ENCODE measurements around the gene MBNL3. TPM values are rescaled to one million over a fixed set of nuclear protein-coding genes. Genes with fewer than 3 reads are reported as not detected.

The MBNL3 gene
- total RNA-seq, 4 donors from 2014 or later = 4.6 to 40.8 (median 34.3) TPM

DNA sequence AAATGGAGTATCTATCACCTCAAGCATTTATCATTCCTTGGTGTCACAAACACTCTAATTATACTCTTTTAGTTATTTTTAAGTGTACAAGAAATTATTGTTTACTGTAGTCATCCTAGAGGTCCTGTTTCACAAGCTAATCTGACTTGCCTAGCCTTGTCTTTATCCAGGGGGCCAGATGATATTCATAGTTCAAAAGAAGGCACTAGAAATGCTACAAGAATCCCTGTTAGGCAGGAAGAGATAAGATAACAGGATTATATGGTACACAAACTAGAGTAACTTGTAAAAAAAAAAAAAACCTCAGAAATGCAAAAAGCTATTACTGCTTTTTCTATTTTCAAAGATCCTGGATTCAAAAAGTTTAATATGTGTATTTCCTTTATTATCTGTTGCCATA is 95.8 kb downstream of the MBNL3 start:
- intact Hi-C loops (cut with DNase I; ENCODE audit: low total_unique reads) = no loop called here
- TF ChIP-seq, protein P1, sequence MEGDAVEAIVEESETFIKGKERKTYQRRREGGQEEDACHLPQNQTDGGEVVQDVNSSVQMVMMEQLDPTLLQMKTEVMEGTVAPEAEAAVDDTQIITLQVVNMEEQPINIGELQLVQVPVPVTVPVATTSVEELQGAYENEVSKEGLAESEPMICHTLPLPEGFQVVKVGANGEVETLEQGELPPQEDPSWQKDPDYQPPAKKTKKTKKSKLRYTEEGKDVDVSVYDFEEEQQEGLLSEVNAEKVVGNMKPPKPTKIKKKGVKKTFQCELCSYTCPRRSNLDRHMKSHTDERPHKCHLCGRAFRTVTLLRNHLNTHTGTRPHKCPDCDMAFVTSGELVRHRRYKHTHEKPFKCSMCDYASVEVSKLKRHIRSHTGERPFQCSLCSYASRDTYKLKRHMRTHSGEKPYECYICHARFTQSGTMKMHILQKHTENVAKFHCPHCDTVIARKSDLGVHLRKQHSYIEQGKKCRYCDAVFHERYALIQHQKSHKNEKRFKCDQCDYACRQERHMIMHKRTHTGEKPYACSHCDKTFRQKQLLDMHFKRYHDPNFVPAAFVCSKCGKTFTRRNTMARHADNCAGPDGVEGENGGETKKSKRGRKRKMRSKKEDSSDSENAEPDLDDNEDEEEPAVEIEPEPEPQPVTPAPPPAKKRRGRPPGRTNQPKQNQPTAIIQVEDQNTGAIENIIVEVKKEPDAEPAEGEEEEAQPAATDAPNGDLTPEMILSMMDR (IDR thresholded peaks at IDR 0.05) = no peak
- no peak for TF ChIP-seq POLR2AphosphoS5 (IDR thresholded peaks at IDR 0.05)
- no peak for TF ChIP-seq EP300 (IDR thresholded peaks at IDR 0.05; ENCODE audit: low read depth)
- TF ChIP-seq POLR2A (IDR thresholded peaks at IDR 0.05) = no peak
- no peaks in the 10 kb centered on the region for H3K36me3 ChIP-seq
- H3K27me3 ChIP-seq = no peaks in the 10 kb centered on the region
- H3K4me1 ChIP-seq = no peaks in the 10 kb centered on the region
- in situ Hi-C loops (cut with MboI; ENCODE audit: low pct_ligation_motif_present in 1 of 4, low pct_unique_long_range_greater_than_20kb in 1 of 4, low sequenced_read_pairs in 3 of 4) = no loop called here
- H3K9me3 ChIP-seq = no peaks in the 10 kb centered on the region
- H3K27ac ChIP-seq = no peak overlapping the region
- H3K4me3 ChIP-seq = no peak overlapping the region
- no peak for DNase-seq

DNA sequence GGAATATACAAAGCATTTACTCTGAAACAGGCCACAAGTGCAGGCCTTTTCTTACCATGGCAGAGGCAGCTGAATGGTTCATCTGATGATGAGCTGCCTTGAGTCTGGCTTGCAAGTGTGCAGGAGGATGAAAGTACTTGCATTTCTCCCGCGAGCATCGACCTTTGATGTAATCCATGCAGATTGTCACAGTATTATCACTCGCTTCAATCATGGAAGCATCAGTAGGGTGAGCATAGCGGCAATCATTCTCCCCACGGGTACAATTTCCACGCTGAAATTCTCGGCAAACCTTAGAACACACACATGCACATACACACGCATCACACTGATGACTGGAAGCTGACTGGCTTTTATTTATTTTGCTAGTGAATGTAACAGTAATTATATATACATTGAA is 98.0 kb downstream of the MBNL3 start:
- Histone ChIP-seq H3K27ac (no peak overlapping the region), H3K36me3 (no peaks in the 10 kb centered on the region), H3K9me3 (no peaks in the 10 kb centered on the region), H3K4me1 (no peaks in the 10 kb centered on the region), H3K27me3 (no peaks in the 10 kb centered on the region), H3K4me3 (no peak overlapping the region)
- no peak for DNase-seq
- WGBS, 2 donors (ENCODE audit: low coverage in 1 of 2) = 87 to 100% methylated on average over 1 to 9 of the region's 9 CpGs
- TF ChIP-seq, protein P1 (IDR thresholded peaks at IDR 0.05) = no peak
- no peak for TF ChIP-seq EP300 (IDR thresholded peaks at IDR 0.05; ENCODE audit: low read depth)
- TF ChIP-seq POLR2A (IDR thresholded peaks at IDR 0.05) = no peak
- TF ChIP-seq POLR2AphosphoS5 (IDR thresholded peaks at IDR 0.05) = no peak
- in situ Hi-C loops (cut with MboI; ENCODE audit: low pct_ligation_motif_present in 1 of 4, low pct_unique_long_range_greater_than_20kb in 1 of 4, low sequenced_read_pairs in 3 of 4) (no loop called here), intact Hi-C loops (cut with DNase I; ENCODE audit: low total_unique reads) (no loop called here)

DNA sequence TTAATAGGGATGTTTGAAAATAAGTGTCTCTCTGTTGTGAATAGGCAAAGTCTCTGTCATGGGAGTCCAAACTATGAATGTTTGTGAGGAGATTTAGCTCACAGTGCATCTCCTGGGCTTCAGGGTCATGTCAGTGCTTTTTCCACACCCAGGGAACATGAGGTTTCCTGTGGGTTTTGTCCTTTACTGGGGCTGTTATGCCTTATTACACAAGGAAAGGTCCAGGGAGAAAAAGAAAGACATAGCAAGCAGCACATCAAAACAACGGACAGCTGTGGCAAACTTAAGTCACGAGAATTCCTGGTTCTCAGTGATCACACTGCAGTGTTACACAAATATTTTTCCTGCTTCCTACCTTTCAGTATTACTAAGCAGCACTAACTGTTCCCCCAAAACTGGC is 99.4 kb downstream of the MBNL3 start:
- WGBS, 2 donors (ENCODE audit: low coverage in 1 of 2) = 72% methylated on average over 2 of the region's 2 CpGs; no CpG with 5 or more reads in 1 of the 2 donors
- in situ Hi-C loops (cut with MboI; ENCODE audit: low pct_ligation_motif_present in 1 of 4, low pct_unique_long_range_greater_than_20kb in 1 of 4, low sequenced_read_pairs in 3 of 4) (no loop called here), intact Hi-C loops (cut with DNase I; ENCODE audit: low total_unique reads) (no loop called here)
- Histone ChIP-seq H3K36me3 (no peaks in the 10 kb centered on the region), H3K4me1 (no peaks in the 10 kb centered on the region), H3K9me3 (no peaks in the 10 kb centered on the region), H3K27me3 (no peaks in the 10 kb centered on the region), H3K4me3 (no peak overlapping the region), H3K27ac (no peak overlapping the region)
- TF ChIP-seq POLR2A (IDR thresholded peaks at IDR 0.05) (no peak), EP300 (IDR thresholded peaks at IDR 0.05; ENCODE audit: low read depth) (no peak), POLR2AphosphoS5 (IDR thresholded peaks at IDR 0.05) (no peak)
- TF ChIP-seq, protein P1 (IDR thresholded peaks at IDR 0.05) = no peak
- DNase-seq = no peak

DNA sequence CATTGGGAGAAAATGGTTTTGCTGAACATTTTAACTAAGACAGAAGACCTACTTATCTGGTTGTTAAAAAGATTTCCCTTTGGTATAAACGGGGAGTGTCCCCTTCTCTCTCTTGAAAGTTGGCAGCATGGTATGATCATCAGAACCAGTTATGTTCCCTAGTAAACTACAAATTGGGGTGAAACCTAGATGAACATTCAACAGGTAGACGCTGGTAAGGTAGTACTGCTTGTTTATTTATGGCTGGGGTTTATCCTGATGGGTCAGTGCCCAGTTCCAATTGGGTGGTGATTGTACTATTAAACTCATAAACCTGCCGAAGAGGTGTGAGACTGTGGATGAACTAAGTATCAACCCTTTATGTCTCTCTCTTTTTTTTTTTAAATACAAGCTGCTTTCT is 100.5 kb downstream of the MBNL3 start:
- Histone ChIP-seq H3K4me1 (no peaks in the 10 kb centered on the region), H3K27me3 (no peaks in the 10 kb centered on the region), H3K4me3 (no peak overlapping the region), H3K9me3 (no peaks in the 10 kb centered on the region), H3K36me3 (no peaks in the 10 kb centered on the region), H3K27ac (no peak overlapping the region)
- in situ Hi-C loops (cut with MboI; ENCODE audit: low pct_ligation_motif_present in 1 of 4, low pct_unique_long_range_greater_than_20kb in 1 of 4, low sequenced_read_pairs in 3 of 4) = no loop called here
- intact Hi-C loops (cut with DNase I; ENCODE audit: low total_unique reads) = no loop called here
- 35 to 49% methylated on average over 2 to 3 of the region's 3 CpGs for WGBS, 2 donors (ENCODE audit: low coverage in 1 of 2)
- no peak for TF ChIP-seq POLR2A (IDR thresholded peaks at IDR 0.05)
- TF ChIP-seq, protein P1 (IDR thresholded peaks at IDR 0.05) = no peak
- TF ChIP-seq POLR2AphosphoS5 (IDR thresholded peaks at IDR 0.05) = no peak
- no peak for TF ChIP-seq EP300 (IDR thresholded peaks at IDR 0.05; ENCODE audit: low read depth)
- no peak for DNase-seq
